ENCODE data around the gene UCN3. TPM values are rescaled to one million over a fixed set of nuclear protein-coding genes. Genes with fewer than 3 reads are reported as not detected.

The UCN3 gene
- total RNA-seq, 1 experiment from 2014 or later: not detected

GRCh38 chr10:5319863-5320262 is 44.9 kb upstream of the UCN3 start:
- H3K27me3 ChIP-seq (replicated peaks; ENCODE audit: control insufficient read depth, insufficient read depth, low read length): no peaks in the 10 kb centered on the region
- ChIA-PET CTCF (no interaction called here), POLR2A (no interaction called here)
- Mint-ChIP-seq H3K4me1 (ENCODE audit: low read depth, unreplicated experiment) (no peaks in the 10 kb centered on the region), H3K27ac (ENCODE audit: unreplicated experiment) (no peak overlapping the region), H3K9me3 (ENCODE audit: unreplicated experiment) (no peaks in the 10 kb centered on the region), H3K36me3 (ENCODE audit: insufficient read depth, unreplicated experiment) (no peaks in the 10 kb centered on the region), H3K4me3 (ENCODE audit: unreplicated experiment) (no peak overlapping the region), H3K27me3 (ENCODE audit: insufficient read depth, unreplicated experiment) (peaks cover 17% of the 10 kb centered on the region)
- no peak for DNase-seq
- intact Hi-C loops (cut with micrococcal nuclease; ENCODE audit: unreplicated experiment): no loop called here
- no peak for TF ChIP-seq CTCF (IDR thresholded peaks at IDR 0.05; ENCODE audit: insufficient read depth in 1 of 2, low read depth in 1 of 2, low read length in 1 of 2, severe bottlenecking in 1 of 2, unreplicated experiment in 1 of 2)
- H3K36me3 ChIP-seq (ENCODE audit: control insufficient read depth, insufficient read depth, low read length): no peaks in the 10 kb centered on the region
- no peaks in the 10 kb centered on the region for H3K4me1 ChIP-seq
- no peaks in the 10 kb centered on the region for H3K9me3 ChIP-seq
- no peak overlapping the region for H3K4me3 ChIP-seq (ENCODE audit: low read depth, low read length)
- no TSS peak for BruUV-seq (replicated peaks)

GRCh38 chr10:5321273-5321672 is 43.5 kb upstream of the UCN3 start:
- POLR2A ChIA-PET: no interaction called here
- no peak for TF ChIP-seq CTCF (IDR thresholded peaks at IDR 0.05; ENCODE audit: insufficient read depth in 1 of 2, low read depth in 1 of 2, low read length in 1 of 2, severe bottlenecking in 1 of 2, unreplicated experiment in 1 of 2)
- Mint-ChIP-seq H3K4me3 (ENCODE audit: unreplicated experiment) (no peak overlapping the region), H3K27me3 (ENCODE audit: insufficient read depth, unreplicated experiment) (peaks cover 11% of the 10 kb centered on the region), H3K9me3 (ENCODE audit: unreplicated experiment) (no peaks in the 10 kb centered on the region), H3K4me1 (ENCODE audit: low read depth, unreplicated experiment) (no peaks in the 10 kb centered on the region), H3K27ac (ENCODE audit: unreplicated experiment) (no peak overlapping the region), H3K36me3 (ENCODE audit: insufficient read depth, unreplicated experiment) (no peaks in the 10 kb centered on the region)
- no peaks in the 10 kb centered on the region for H3K4me1 ChIP-seq
- intact Hi-C loops (cut with micrococcal nuclease; ENCODE audit: unreplicated experiment): no loop called here
- H3K36me3 ChIP-seq (ENCODE audit: control insufficient read depth, insufficient read depth, low read length): no peaks in the 10 kb centered on the region
- CTCF ChIA-PET: no interaction called here
- H3K4me3 ChIP-seq (ENCODE audit: low read depth, low read length): no peak overlapping the region
- H3K27me3 ChIP-seq (replicated peaks; ENCODE audit: control insufficient read depth, insufficient read depth, low read length): no peaks in the 10 kb centered on the region
- no TSS peak for BruUV-seq (replicated peaks)
- H3K9me3 ChIP-seq: no peaks in the 10 kb centered on the region
- no peak for DNase-seq

- H3K27me3 Mint-ChIP-seq (ENCODE audit: insufficient read depth, unreplicated experiment): peaks cover 11% of the 10 kb centered on the region
- Histone ChIP-seq H3K9me3 (no peaks in the 10 kb centered on the region), H3K36me3 (ENCODE audit: control insufficient read depth, insufficient read depth, low read length) (no peaks in the 10 kb centered on the region), H3K27me3 (replicated peaks; ENCODE audit: control insufficient read depth, insufficient read depth, low read length) (no peaks in the 10 kb centered on the region), H3K4me1 (no peaks in the 10 kb centered on the region), H3K4me3 (ENCODE audit: low read depth, low read length) (no peak overlapping the region)
- no TSS peak for BruUV-seq (replicated peaks)
- no peak overlapping the region for H3K27ac Mint-ChIP-seq (ENCODE audit: unreplicated experiment)
- TF ChIP-seq CTCF (IDR thresholded peaks at IDR 0.05; ENCODE audit: insufficient read depth in 1 of 2, low read depth in 1 of 2, low read length in 1 of 2, severe bottlenecking in 1 of 2, unreplicated experiment in 1 of 2): no peak
- DNase-seq: no peak
- CTCF ChIA-PET: no interaction called here
- no peak overlapping the region for H3K4me3 Mint-ChIP-seq (ENCODE audit: unreplicated experiment)
- POLR2A ChIA-PET: no interaction called here
- no peaks in the 10 kb centered on the region for H3K9me3 Mint-ChIP-seq (ENCODE audit: unreplicated experiment)
- no peaks in the 10 kb centered on the region for H3K36me3 Mint-ChIP-seq (ENCODE audit: insufficient read depth, unreplicated experiment)
- intact Hi-C loops (cut with micrococcal nuclease; ENCODE audit: unreplicated experiment): no loop called here
- no peaks in the 10 kb centered on the region for H3K4me1 Mint-ChIP-seq (ENCODE audit: low read depth, unreplicated experiment)
Observed at GRCh38 chr10:5323446-5323845, 41.3 kb upstream of the UCN3 start.

Data from Caco-2 (cell line).